ELR (cell line): ENCODE data around the gene TNK2.
"Not testable (repeated sequence)": the region's sequence is repeated elsewhere in the genome, so short reads cannot be mapped to it uniquely, and the experiment has no call there.

ENCODE experiments used
- DNase-seq: peaks from one replicate; pipeline ENCODE4 v3.0.0-alpha.2; 2015; ENCODE audit warnings: low read depth

The TNK2 gene

GRCh38 chr3:195850857-195851543 lies 57.4 kb downstream of the TNK2 start:
- DNase-seq, result peak; percentile 92

DNA sequence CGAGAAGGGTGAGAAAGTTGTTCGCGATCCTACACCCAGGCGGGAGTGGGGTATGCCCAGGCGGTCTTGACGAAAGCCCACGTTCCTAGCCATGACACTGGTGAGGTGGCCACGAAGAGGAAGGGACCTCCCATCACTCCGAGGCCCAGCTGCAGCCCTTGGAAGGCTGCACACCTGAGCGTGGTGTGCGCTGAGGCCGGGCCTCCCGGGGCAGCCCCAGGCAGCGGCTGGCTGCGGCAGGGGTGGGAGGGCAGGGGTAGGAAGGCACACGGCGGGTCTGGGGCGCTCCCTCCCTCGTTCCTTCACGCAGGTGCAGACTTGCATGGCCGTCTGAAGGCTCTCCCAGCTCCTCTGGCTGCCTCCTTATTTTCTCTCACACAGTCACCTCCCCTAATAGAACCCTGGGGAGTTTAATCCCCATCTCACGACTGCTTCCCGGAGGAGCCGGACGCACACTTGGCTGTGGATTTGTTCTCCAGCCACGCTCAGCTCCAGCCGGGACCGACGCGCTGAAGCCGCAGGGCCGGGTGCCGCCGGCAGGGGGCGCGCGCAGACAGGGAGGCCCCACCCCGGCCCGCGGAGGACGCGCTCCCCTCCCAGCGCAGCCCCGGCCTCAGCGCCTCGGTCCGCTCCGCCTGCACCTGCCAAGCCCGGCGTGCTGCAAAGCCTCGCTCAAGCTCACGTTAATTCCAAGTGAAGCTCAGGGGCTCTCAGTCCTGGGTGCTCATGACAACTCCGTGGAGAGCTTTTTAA lies 58.9 kb downstream of the TNK2 start:
- DNase-seq, result no peak

- DNase-seq, result peak; percentile 86
These were observed 61.0 kb downstream of the TNK2 start for GRCh38 chr3:195847055-195847950.

DNA sequence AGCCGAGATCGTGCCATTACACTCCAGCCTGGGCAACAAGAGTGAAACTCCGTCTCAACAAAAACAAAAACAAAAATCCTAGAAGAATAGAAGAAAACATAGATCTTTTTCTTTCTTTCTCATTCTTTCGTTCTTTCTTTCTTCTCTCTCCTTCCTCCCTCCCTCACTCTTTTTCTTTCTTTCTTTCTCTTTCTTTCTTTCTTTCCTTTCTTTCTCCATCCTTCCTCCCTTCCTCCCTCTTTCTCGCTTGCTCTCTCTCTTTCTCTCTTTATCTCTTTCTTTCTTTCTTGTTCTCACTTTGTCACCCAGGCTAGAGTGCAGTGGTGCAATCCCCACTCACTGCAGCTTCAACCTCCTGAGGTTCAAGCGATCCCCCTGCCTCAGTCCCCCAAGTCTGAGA lies 62.9 kb downstream of the TNK2 start:
- no peak for DNase-seq

DNA sequence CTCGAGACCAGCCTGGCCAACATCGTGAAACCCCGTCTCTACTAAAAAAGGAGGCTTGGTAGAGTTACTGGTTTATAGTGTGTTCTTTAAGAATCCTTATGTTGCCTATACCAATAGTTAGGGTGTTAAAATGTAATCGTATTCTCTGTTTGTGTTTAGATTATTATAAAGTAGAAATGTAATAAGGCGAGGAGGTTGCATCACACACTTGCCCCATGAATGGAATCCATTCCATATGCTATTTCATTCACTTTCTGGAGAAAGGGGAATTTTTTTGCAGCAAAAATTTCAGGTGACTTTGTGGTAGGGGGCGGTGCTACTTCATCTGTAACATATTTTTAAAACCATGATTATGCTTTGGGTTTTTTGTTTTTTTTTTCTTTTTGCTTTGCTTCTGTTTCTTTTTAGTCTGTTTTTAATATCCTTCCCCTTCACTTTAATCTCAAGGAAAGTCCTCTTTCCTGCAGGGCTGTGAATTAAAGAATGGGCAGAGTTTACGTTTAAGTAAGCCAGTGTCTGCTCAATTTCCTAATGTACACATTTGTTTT lies 63.6 kb downstream of the TNK2 start:
- no peak for DNase-seq

DNA sequence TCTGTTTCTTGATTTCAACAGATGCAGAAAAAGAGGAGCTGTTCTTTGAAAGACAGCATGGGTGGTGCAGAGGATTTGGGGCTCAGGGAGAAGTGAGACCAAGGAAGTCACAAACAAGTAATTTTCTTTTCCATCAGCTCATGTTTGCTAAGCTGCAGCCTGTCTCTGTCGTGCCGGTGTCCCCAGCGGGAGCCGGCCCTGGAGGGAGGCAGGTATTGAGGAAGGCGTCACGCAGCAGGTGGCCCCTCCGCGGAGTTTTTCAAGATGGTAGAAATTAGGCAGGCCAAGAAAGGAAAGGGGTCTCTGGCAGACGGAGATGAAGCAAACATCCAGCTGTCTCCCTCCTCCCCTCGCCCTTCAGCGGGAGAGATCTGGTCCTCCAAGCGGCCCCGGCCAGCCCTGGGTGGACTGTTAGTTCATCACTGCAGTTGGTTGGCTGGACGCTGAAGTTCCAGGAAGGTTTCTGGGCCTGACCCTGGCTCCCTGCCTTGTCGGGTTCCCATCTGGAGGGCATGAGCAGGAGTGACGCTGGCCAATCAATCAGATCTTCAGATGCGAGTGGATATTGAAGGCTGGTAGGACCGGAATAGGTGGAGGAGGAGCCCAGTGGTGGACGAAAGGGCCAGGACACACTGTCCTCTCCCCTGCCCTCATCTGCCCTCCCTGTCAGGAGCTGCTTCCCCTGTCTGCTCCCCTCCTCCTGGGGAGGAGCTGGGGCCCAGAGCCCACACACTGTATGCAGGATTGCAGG lies 68.9 kb downstream of the TNK2 start:
- DNase-seq, result no peak

GRCh38 chr3:195838714-195839113 lies 69.6 kb downstream of the TNK2 start:
- DNase-seq, result no peak

GRCh38 chr3:195836476-195837135 lies 71.7 kb downstream of the TNK2 start:
- DNase-seq, result no peak

GRCh38 chr3:195835791-195836190 lies 72.6 kb downstream of the TNK2 start:
- no peak for DNase-seq

- no peak for DNase-seq
These were observed 73.4 kb downstream of the TNK2 start for GRCh38 chr3:195834675-195835583.

DNA sequence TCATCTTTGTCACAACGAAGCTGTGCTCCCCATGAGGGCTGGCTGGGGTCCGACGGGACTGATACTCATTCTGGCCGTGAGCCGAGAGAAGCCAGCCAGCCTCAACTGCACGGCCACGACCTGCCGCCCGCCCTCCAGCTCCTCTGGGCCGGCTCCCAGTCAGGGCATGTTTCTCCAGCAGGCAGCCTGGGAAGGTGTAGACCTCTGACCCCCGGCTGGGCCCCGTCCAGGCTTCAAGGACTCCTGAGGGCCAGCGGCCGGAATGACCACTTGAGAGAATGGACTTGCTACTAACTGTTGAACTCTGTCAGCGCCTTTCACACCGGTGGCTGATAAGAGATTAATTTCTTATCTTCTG lies 78.5 kb downstream of the TNK2 start:
- DNase-seq, result no peak

DNA sequence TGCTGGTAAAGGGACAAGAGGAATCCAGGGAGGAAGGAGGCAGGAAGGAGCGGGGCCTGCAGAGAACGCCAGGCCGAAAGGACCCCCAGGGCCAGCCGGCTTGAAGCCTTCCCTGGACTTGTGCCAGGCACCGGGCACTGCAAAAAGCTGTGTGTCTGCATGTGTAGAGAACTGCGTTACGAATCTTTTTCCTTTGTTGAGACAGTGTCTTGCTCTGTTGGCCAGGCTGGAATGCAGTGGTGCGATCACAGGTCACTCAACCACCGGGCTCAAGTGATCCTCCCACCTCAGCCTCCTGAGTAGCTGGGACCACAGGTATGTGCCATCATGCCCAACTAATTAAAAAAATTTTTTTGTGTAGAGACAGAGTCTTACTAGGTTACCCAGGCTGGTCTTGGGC lies 79.6 kb downstream of the TNK2 start:
- no peak for DNase-seq

GRCh38 chr3:195825857-195826804 lies 82.2 kb downstream of the TNK2 start:
- no peak for DNase-seq

DNA sequence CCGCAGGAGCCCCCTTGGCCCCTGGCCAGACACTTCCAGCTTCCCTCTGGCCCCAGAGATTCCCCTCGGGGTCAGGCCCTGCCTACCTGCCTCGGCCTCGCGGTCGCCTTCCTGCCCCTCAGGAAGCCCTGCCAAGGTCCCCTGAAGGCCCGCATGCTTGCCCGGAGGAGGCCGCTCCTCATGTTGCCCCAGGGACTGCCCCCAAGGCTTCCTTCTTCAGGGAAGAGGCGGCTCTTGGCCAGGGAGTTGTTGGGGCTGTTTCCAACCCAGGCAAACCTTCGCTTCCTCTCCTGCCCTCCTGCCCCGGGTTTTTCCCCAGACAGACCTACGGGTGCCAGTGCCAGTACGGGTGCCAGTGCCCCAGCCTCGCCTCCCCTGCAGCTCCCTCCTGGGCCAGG lies 83.2 kb downstream of the TNK2 start:
- DNase-seq, result no peak

DNA sequence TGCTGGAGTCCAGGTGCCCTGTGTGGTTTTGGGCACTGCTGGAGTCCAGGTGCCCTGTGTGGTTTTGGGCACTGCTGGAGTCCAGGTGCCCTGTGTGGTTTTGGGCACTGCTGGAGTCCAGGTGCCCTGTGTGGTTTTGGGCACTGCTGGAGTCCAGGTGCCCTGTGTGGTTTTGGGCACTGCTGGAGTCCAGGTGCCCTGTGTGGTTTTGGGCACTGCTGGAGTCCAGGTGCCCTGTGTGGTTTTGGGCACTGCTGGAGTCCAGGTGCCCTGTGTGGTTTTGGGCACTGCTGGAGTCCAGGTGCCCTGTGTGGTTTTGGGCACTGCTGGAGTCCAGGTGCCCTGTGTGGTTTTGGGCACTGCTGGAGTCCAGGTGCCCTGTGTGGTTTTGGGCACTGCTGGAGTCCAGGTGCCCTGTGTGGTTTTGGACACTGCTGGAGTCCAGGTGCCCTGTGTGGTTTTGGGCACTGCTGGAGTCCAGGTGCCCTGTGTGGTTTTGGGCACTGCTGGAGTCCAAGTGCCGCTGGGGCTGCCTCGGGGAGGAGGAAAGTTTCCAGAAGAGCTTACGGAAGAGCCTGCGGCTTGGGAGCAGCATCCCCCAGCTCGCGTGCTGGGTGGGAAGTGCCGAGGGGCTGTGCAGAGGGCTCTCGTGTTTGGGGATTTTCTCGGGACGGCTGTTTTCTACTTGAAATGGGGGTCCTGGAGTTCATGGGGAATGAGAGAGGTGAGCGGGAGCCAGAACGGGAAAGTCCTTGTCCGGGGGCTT lies 83.7 kb downstream of the TNK2 start:
- not testable (repeated sequence) for DNase-seq

DNA sequence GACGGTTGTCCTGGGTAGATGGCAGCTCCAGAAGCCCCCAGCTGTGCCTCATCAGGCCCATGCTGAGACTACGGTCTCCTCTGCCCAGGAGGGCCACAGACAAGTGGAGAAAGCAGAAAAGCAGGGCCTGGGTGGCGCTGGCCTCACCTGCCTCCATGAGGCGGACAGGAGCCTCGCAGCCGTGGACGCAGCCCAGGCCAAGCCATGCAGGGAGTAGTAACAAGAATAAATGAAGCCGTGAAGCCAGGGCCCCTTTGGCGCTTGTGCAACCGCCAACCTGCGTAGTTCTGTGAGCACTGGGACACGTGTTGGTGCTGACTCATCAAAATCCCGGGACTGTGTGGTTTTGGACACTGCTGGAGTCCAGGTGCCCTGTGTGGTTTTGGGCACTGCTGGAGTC lies 84.4 kb downstream of the TNK2 start:
- DNase-seq, result no peak

DNA sequence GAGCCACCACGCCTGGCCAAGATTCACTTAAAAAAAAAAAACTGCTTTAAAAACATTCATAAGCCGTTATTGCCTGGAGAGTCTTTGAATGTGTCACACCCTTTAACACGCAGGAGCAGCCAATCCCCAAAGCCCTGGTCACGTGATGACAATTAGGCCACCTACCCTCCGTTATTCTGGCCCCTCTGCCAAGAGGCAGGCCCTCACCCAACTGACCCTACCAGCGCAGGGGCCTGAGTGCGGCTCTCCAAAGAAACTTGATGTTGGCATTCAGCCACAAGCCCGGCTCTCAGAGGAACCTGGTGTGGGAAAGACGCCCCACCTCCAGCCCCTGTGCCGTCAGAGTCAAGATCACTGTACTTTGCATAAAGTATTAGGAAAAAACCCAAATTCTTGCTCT lies 85.1 kb downstream of the TNK2 start:
- DNase-seq, result no peak

DNA sequence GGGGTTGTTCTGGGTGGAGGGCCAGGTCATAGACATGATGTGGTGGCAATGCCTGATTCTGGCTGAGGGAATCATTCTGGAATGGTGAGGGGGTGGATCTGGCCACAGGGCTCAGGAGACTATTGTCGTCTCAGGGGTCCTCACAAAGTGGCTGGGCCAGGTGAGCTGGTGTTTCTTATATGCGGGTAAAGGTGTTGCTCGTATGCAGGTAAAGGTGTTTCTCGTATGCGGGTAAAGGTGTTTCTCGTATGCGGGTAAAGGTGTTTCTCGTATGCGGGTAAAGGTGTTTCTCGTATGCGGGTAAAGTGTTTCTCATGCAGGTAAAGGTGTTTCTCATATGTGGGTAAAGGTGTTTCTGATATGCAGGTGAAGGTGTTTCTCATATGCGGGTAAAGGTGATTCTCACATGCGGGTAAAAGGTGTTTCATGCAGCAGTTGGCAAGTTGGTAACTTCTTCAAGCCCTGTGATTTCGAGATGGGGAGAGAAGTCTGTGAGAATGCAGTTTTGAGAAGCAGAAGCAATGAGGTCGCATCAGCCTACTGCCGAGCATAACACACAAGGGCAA lies 86.1 kb downstream of the TNK2 start:
- DNase-seq, result no peak
